H1 (cell line): ENCODE measurements around the gene JMJD7. TPM values are rescaled to one million over a fixed set of nuclear protein-coding genes. Genes with fewer than 3 reads are reported as not detected.

Source experiments
- CTCF ChIA-PET: fragments of 300-600 bp; sonication (Branson Sonifier 250); formaldehyde crosslinking; loops from one replicate; lab custom pipeline; 2021; ENCODE audit not compliant: partially characterized antibody; lab: Charles Lee
- POLR2A ChIA-PET: fragments of 300-600 bp; sonication (Branson Sonifier 250); formaldehyde crosslinking; loops from one replicate; lab custom pipeline; 2021; ENCODE audit warnings: inconsistent platforms; ENCODE audit not compliant: partially characterized antibody; lab: Charles Lee
- DNase-seq, 2 experiments: peaks; one replicate each; pipeline versions ENCODE4 v3.0.0 to v3.0.0-alpha.2; 2010 to 2022; ENCODE audit warnings: low spot score in 2 of 2, low read depth in 1 of 2, mixed read lengths in 1 of 2
- FAIRE-seq: peaks from 2 replicates; lab custom pipeline; 2011; peaks lifted over from hg19 to GRCh38; lab: Jason Lieb, UNC
- H2AFZ ChIP-seq: 2 replicates; pipeline ENCODE4 v1.8.1; 2012; ENCODE audit warnings: low read length, inconsistent platforms
- H2AK5ac ChIP-seq: 2 replicates; pipeline ENCODE4 v1.6.1; 2013; ENCODE audit warnings: low read depth, low read length
- H2BK120ac ChIP-seq: replicated peaks from 2 replicates; pipeline ENCODE3; 2013; ENCODE audit warnings: low read depth, low read length, inconsistent platforms
- H2BK12ac ChIP-seq: 2 replicates; pipeline ENCODE4 v1.6.1; 2013; ENCODE audit warnings: low read depth, low read length
- H2BK15ac ChIP-seq: 2 replicates; pipeline ENCODE4 v1.6.1; 2013; ENCODE audit warnings: low read length
- H2BK20ac ChIP-seq: 2 replicates; pipeline ENCODE4 v1.6.1; 2013; ENCODE audit warnings: low read length
- H2BK5ac ChIP-seq: 2 replicates; pipeline ENCODE4 v1.6.1; 2013; ENCODE audit warnings: low read depth, low read length
- H3K14ac ChIP-seq: 2 replicates; pipeline ENCODE4 v1.6.1; 2013; ENCODE audit warnings: inconsistent platforms; ENCODE audit not compliant: insufficient read length
- H3K18ac ChIP-seq: 2 replicates; pipeline ENCODE4 v1.6.1; 2013; ENCODE audit warnings: low read length; ENCODE audit errors: extremely low read depth
- H3K23ac ChIP-seq: 2 replicates; pipeline ENCODE4 v1.6.1; 2013; ENCODE audit warnings: inconsistent platforms; ENCODE audit not compliant: insufficient read length
- H3K23me2 ChIP-seq: 2 replicates; pipeline ENCODE4 v1.6.1; 2013; ENCODE audit warnings: low read depth, low read length
- H3K27ac ChIP-seq: 2 replicates; pipeline ENCODE4 v1.6.1; 2011; ENCODE audit warnings: low read depth, low read length, inconsistent platforms
- H3K27me3 ChIP-seq, 4 experiments: replicated peaks in 1 of 4; 1 replicate in 1 of 4; 2 replicates in 3 of 4; pipeline versions ENCODE4 v1.6.1 to v1.8.1; 2011 to 2013; ENCODE audit warnings: low read length in 3 of 4, mild to moderate bottlenecking in 3 of 4, inconsistent platforms in 2 of 4, mixed read lengths in 2 of 4, moderate library complexity in 1 of 4; ENCODE audit not compliant: control insufficient read depth in 3 of 4, insufficient read depth in 3 of 4; ENCODE audit errors: extremely low read depth in 1 of 4
- H3K36me3 ChIP-seq, 4 experiments: 2 replicates each; pipeline versions ENCODE4 v1.6.1 to v1.8.1; 2011 to 2013; ENCODE audit warnings: mild to moderate bottlenecking in 4 of 4, low read length in 3 of 4, moderate library complexity in 2 of 4, control low read depth in 1 of 4, inconsistent platforms in 1 of 4; ENCODE audit not compliant: insufficient read depth in 4 of 4, control insufficient read depth in 2 of 4
- H3K4ac ChIP-seq: replicated peaks from 2 replicates; pipeline ENCODE3; 2013; ENCODE audit warnings: low read length, low read depth, mixed read lengths, inconsistent platforms; ENCODE audit not compliant: insufficient read length
- H3K4me1 ChIP-seq, 4 experiments: replicated peaks in 1 of 4; 1 replicate in 1 of 4; 2 replicates in 3 of 4; pipeline versions ENCODE4 v1.6.1 to v1.8.1; 2011 to 2013; ENCODE audit warnings: low read length in 3 of 4, inconsistent platforms in 2 of 4, mixed read lengths in 1 of 4; ENCODE audit not compliant: insufficient read depth in 4 of 4, control insufficient read depth in 3 of 4
- H3K4me2 ChIP-seq, 2 experiments: 2 replicates each; pipeline versions ENCODE4 v1.6.1 to v1.8.1; 2011 to 2013; ENCODE audit warnings: low read depth in 2 of 2, low read length in 2 of 2, control low read depth in 1 of 2, inconsistent platforms in 1 of 2, mild to moderate bottlenecking in 1 of 2; ENCODE audit not compliant: insufficient read depth in 1 of 2
- H3K4me3 ChIP-seq, 4 experiments: fragments of 200-600, 300-600 bp in 1 of 4; sonication (generic), shearing (Covaris generic), sonication (Bioruptor Twin) in 1 of 4; 2 replicates each; pipeline versions ENCODE4 v1.5.1 to v1.8.1; 2011 to 2016; ENCODE audit warnings: low read length in 4 of 4, low read depth in 3 of 4, control low read depth in 2 of 4, inconsistent platforms in 2 of 4, mild to moderate bottlenecking in 2 of 4, mixed read lengths in 1 of 4, moderate library complexity in 1 of 4; ENCODE audit not compliant: insufficient read depth in 2 of 4; ENCODE audit errors: extremely low read depth in 1 of 4
- H3K56ac ChIP-seq: replicated peaks from 2 replicates; pipeline ENCODE3; 2013; ENCODE audit warnings: low read depth, mild to moderate bottlenecking, mixed read lengths, low read length, inconsistent platforms; ENCODE audit not compliant: insufficient read length
- H3K79me1 ChIP-seq: 2 replicates; pipeline ENCODE4 v1.6.1; 2013; ENCODE audit warnings: low read depth, low read length, control low read depth
- H3K79me2 ChIP-seq, 2 experiments: 2 replicates each; pipeline versions ENCODE4 v1.6.1 to v1.8.1; 2012 to 2013; ENCODE audit warnings: low read length in 2 of 2, mild to moderate bottlenecking in 2 of 2, inconsistent platforms in 1 of 2; ENCODE audit not compliant: insufficient read depth in 2 of 2, control insufficient read depth in 1 of 2
- H3K9ac ChIP-seq, 4 experiments: replicated peaks in 1 of 4; 1 replicate in 1 of 4; 2 replicates in 3 of 4; pipeline versions ENCODE4 v1.6.1 to v1.8.1; 2011 to 2013; ENCODE audit warnings: low read depth in 3 of 4, low read length in 3 of 4, control low read depth in 2 of 4, mild to moderate bottlenecking in 2 of 4, moderate library complexity in 2 of 4, inconsistent platforms in 1 of 4; ENCODE audit errors: extremely low read depth in 1 of 4
- H3K9me3 ChIP-seq, 2 experiments: 2 replicates each; pipeline versions ENCODE4 v1.6.1 to v1.8.1; 2012 to 2013; ENCODE audit warnings: mild to moderate bottlenecking in 2 of 2, moderate library complexity in 2 of 2, control low read depth in 1 of 2, inconsistent platforms in 1 of 2, low read depth in 1 of 2, low read length in 1 of 2, mixed read lengths in 1 of 2; ENCODE audit not compliant: insufficient read depth in 2 of 2
- H4K20me1 ChIP-seq, 2 experiments: replicated peaks in 1 of 2; 2 replicates each; pipeline versions ENCODE3 to v1.8.1; 2011 to 2013; ENCODE audit warnings: inconsistent platforms in 2 of 2, low read length in 2 of 2, mild to moderate bottlenecking in 1 of 2; ENCODE audit not compliant: insufficient read depth in 2 of 2, control insufficient read depth in 1 of 2
- H4K5ac ChIP-seq: 2 replicates; pipeline ENCODE4 v1.6.1; 2013; ENCODE audit warnings: low read length, low read depth, mixed read lengths, inconsistent platforms; ENCODE audit not compliant: insufficient read length
- H4K8ac ChIP-seq: 2 replicates; pipeline ENCODE4 v1.8.0; 2013; ENCODE audit warnings: mild to moderate bottlenecking, moderate library complexity, low read length, inconsistent platforms; ENCODE audit not compliant: insufficient read depth; ENCODE audit errors: extremely low read depth
- H4K91ac ChIP-seq: replicated peaks from 2 replicates; pipeline ENCODE3; 2013; ENCODE audit warnings: low read length, mixed read lengths, inconsistent platforms; ENCODE audit not compliant: insufficient read length
- CBX5 ChIP-seq: fragments of 300-800, 300-1000 bp; sonication (generic); IDR thresholded peaks from 2 replicates; pipeline ENCODE4 v1.7.1; 2016; ENCODE audit warnings: antibody characterized with exemption, low read length, low read depth
- CBX8 ChIP-seq: fragments of 300-800, 300-1000 bp; sonication (generic); IDR thresholded peaks from 2 replicates; pipeline ENCODE4 v1.7.1; 2016; ENCODE audit warnings: low read depth, low read length, borderline replicate concordance
- CTBP2 ChIP-seq: IDR thresholded peaks from 2 replicates; pipeline ENCODE4 v1.7.0; 2011; ENCODE audit warnings: borderline replicate concordance, mild to moderate bottlenecking, moderate library complexity, mixed read lengths, low read length; ENCODE audit not compliant: insufficient read depth, insufficient read length
- CTCF ChIP-seq, 3 experiments: IDR thresholded peaks; 1 replicate in 2 of 3; 2 replicates in 1 of 3; pipeline versions ENCODE4 v1.5.1 to v1.6.1; 2011; ENCODE audit warnings: low read length in 3 of 3, mild to moderate bottlenecking in 3 of 3, inconsistent platforms in 2 of 3, low read depth in 1 of 3, moderate library complexity in 1 of 3; ENCODE audit not compliant: insufficient read depth in 1 of 3; ENCODE audit errors: control extremely low read depth in 1 of 3
- EGR1 ChIP-seq: IDR thresholded peaks from 2 replicates; pipeline ENCODE4 v1.6.1; 2011; ENCODE audit warnings: low read depth, low read length, borderline replicate concordance
- HDAC2 ChIP-seq, 2 experiments: fragments of 300-600 bp in 1 of 2; sonication (generic) in 1 of 2; IDR thresholded peaks; 2 replicates each; pipeline ENCODE4 v1.6.1; 2011 to 2012; ENCODE audit warnings: low read depth in 2 of 2, low read length in 2 of 2, mild to moderate bottlenecking in 2 of 2, moderate library complexity in 2 of 2, borderline replicate concordance in 1 of 2, inconsistent platforms in 1 of 2
- PHF8 ChIP-seq: fragments of 200-600 bp; sonication (generic); conservative IDR thresholded peaks from 2 replicates; pipeline ENCODE4 v1.7.1; 2012; ENCODE audit warnings: low read depth, mild to moderate bottlenecking, inconsistent platforms, low read length, moderate library complexity
- RBBP5 ChIP-seq: IDR thresholded peaks from 2 replicates; pipeline ENCODE4 v1.7.1; 2012; ENCODE audit warnings: low read depth, mild to moderate bottlenecking, inconsistent platforms, low read length, moderate library complexity, borderline replicate concordance
- TBP ChIP-seq: IDR thresholded peaks from 2 replicates; pipeline ENCODE4 v1.6.1; 2011; ENCODE audit warnings: low read depth, low read length, improper control_type of control experiment
- ZNF274 ChIP-seq: IDR thresholded peaks from 2 replicates; pipeline ENCODE4 v1.7.0; 2012; ENCODE audit warnings: low read length, borderline replicate concordance; ENCODE audit errors: extremely low read depth
- WGBS, 2 experiments: shearing (Covaris generic) in 1 of 2; methylation state at CpG; one replicate each; pipeline versions ENCODE4 v1.1.6 to v1.1.7; 2013 to 2015; ENCODE audit warnings: low lambda C conversion rate in 2 of 2, mixed read lengths in 2 of 2, inconsistent platforms in 1 of 2, low coverage in 1 of 2, missing lambda C conversion rate in 1 of 2; ENCODE audit not compliant: insufficient replicate concordance in 2 of 2, insufficient coverage in 1 of 2, insufficient read length in 1 of 2; ENCODE audit errors: extremely low coverage in 1 of 2, missing lambda C conversion rate in 1 of 2; 5-methylcytosine and 5-hydroxymethylcytosine counted together
- polyA plus RNA-seq, 7 experiments: library from polyadenylated mRNA; depleted of rRNA in 3 of 7; stranded (reverse) in 5 of 7; unstranded in 2 of 7; fragments of >200 nt in 5 of 7; fragments of 200-250 nt in 2 of 7; gene quantifications; 1 replicate in 5 of 7; 2 replicates in 1 of 7; 4 replicates in 1 of 7; pipeline versions ENCODE4 v1.2.1 to v1.2.3, GENCODE V29; 2011 to 2013; ENCODE audit warnings: missing spikeins in 2 of 7, mixed read lengths in 2 of 7
- total RNA-seq: library from RNA; stranded (reverse); fragmentation: NEBNext Ultra II Directional; extraction: Animal tissue kit (Norgen Biotek cat#: 25700); gene quantifications from 2 replicates; pipeline ENCODE4 v1.2.1, GENCODE V29; 2021

Gene JMJD7
- total and polyA plus RNA-seq, 2 of the 8 experiments (the other 6 are each of a cell fraction or from before 2014, with no cell fraction given), result 15.0 to 20.0 TPM

GRCh38 chr15:41884458-41884857, 56.6 kb downstream of the JMJD7 start:
- H2AK5ac ChIP-seq, result no peak overlapping the region
- WGBS, 2 experiments, result 88% methylated on average over 7 of the region's 7 CpGs; no CpG with 5 or more reads in 1 of the 2 experiments
- no peak overlapping the region for H2AFZ ChIP-seq
- H3K4ac ChIP-seq, result no peak overlapping the region
- no peak overlapping the region for H3K4me3 ChIP-seq
- no peak overlapping the region for H2BK12ac ChIP-seq
- no peak overlapping the region for H3K9ac ChIP-seq
- no peaks in the 10 kb centered on the region for H3K79me1 ChIP-seq
- no peak overlapping the region for H3K14ac ChIP-seq
- peaks cover 0 to 9% (median 4%) of the 10 kb centered on the region in 4 experiments; a peak in 6 of 7 replicates for H3K4me1 ChIP-seq
- FAIRE-seq (no peak), DNase-seq (no peak)
- peak overlapping the region; percentile 38; the same call in 1 of the 2 replicates for H4K8ac ChIP-seq
- no peaks in the 10 kb centered on the region for H3K79me2 ChIP-seq
- no peak overlapping the region for H2BK20ac ChIP-seq
- peaks cover 21 to 36% (median 31%) of the 10 kb centered on the region in 4 experiments for H3K27me3 ChIP-seq
- no peaks in the 10 kb centered on the region for H3K36me3 ChIP-seq
- H3K9me3 ChIP-seq, result no peaks in the 10 kb centered on the region
- H2BK120ac ChIP-seq, result no peak overlapping the region
- ChIA-PET POLR2A (no interaction called here), CTCF (interaction anchor here (0.5 to 3.0 kb wide), 9 partner anchors 9 to 74 kb away, joined by 3 to 12 read pairs (median 4); no protein-coding TSS in a partner anchor)
- H3K18ac ChIP-seq, result no peak overlapping the region
- no peak overlapping the region for H3K23ac ChIP-seq
- peaks cover 4% of the 10 kb centered on the region; the same call in 1 of the 2 replicates for H3K23me2 ChIP-seq
- H4K91ac ChIP-seq, result no peak overlapping the region
- H3K4me2 ChIP-seq, result no peak overlapping the region
- H2BK15ac ChIP-seq, result no peak overlapping the region
- H3K27ac ChIP-seq, result no peak overlapping the region
- H4K20me1 ChIP-seq, result no peaks in the 10 kb centered on the region
- H4K5ac ChIP-seq, result no peak overlapping the region
- H2BK5ac ChIP-seq, result no peak overlapping the region
- no peak overlapping the region for H3K56ac ChIP-seq
- no peak for TF ChIP-seq HDAC2 (IDR thresholded peaks at IDR 0.05; ENCODE audit: borderline replicate concordance in 1 of 2, low read depth in 2 of 2, low read length in 2 of 2)
- TF ChIP-seq CBX8, result no peak
- TF ChIP-seq EGR1, result no peak
- no peak for TF ChIP-seq RBBP5
- no peak for TF ChIP-seq CTCF (IDR thresholded peaks at IDR 0.05; ENCODE audit: control extremely low read depth in 1 of 3, insufficient read depth in 1 of 3, low read depth in 1 of 3, low read length in 3 of 3)
- no peak for TF ChIP-seq ZNF274
- TF ChIP-seq PHF8, result no peak
- no peak for TF ChIP-seq CBX5
- no peak for TF ChIP-seq TBP
- TF ChIP-seq CTBP2, result no peak
